Stimulated activated CD8-positive, alpha-beta memory T cell treated with anti-CD3 and anti-CD28 coated beads, Interleukin-12 subunit alpha, Interleukin-12 subunit beta, amount 100 ng/mL, for 1 hour (primary cell): ENCODE measurements around the gene DMRT1.
"Not testable (repeated sequence)": the region's sequence is repeated elsewhere in the genome, so short reads cannot be mapped to it uniquely, and the experiment has no call there.

Source experiments
- DNase-seq: peaks from one replicate; pipeline ENCODE4 v3.0.0-alpha.2; 2020; ENCODE audit warnings: low read depth

The DMRT1 gene

GRCh38 chr9:972501-973294 lies 131.2 kb downstream of the DMRT1 start:
- no peak for DNase-seq

DNA sequence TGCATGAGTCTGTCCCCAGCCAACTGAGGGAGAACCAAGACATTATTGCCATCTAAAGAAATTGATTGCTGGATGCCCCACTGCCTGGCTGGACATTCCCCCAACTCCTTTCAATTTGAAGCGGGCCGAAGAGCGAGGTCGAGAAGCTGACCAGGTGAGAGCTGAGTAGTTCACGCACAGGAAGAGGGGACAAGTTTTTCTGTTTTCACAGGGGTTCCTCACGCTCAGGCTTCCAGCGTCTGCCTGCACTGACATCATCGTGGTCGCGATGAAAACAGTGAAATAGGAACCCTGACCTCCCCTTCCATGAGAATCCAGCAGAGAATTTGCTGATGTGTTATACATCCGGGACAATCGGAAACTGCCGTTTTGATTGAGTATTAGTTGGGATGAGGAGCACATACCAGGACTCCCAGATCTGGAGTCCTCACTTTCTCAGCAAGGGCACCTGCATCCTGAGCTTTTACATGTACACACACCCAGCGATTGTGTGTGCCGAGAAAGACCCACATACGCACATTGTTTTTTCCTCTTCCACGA lies 131.9 kb downstream of the DMRT1 start:
- no peak for DNase-seq

DNA sequence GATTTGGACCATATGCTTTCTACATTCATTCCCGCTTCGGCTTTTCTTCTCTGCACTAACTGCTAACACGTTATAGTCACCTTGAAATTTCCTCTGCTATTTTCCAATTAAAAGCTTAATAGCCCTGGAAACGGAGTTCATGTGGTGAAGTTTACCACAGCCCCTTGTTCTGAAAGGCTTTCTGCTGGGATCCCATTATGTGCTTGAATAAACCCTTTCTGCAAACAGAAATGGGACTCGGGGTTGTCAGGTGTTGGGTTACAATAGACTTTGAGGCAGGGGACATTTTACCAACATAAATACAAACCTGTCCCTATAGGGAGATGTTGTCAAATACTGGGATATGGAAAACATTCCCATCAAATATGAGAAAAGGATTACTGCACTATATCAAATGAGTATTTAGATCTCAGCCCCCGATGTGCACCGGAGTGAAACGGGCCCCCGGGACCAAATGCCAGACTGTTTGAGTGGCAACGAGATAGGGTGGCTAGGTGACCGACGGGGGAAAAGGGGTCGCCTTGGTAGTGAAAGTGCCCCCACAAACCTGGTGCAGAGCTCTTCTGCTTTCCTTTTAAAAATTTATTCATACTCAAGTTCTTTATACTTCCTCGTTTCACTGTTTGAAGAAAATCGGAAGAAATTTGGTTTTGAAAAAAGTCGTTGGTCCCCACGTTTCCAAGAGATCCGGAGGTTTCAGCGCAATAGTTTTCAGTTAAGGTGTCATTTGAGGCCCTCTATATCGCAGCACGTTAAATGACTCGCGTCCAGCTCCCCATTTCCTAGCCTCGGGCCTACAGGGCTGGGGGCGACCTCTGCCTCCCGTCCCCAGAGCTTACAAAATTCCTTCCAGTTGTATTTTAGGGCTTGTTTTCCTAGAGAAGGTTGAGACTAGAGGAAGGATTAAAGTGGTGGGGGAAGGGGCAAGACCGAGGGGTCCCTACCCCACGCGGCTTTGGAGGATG lies 132.8 kb downstream of the DMRT1 start:
- no peak for DNase-seq

- DNase-seq, result no peak
Measured at GRCh38 chr9:974996-975739, 133.7 kb downstream of the DMRT1 start.

DNA sequence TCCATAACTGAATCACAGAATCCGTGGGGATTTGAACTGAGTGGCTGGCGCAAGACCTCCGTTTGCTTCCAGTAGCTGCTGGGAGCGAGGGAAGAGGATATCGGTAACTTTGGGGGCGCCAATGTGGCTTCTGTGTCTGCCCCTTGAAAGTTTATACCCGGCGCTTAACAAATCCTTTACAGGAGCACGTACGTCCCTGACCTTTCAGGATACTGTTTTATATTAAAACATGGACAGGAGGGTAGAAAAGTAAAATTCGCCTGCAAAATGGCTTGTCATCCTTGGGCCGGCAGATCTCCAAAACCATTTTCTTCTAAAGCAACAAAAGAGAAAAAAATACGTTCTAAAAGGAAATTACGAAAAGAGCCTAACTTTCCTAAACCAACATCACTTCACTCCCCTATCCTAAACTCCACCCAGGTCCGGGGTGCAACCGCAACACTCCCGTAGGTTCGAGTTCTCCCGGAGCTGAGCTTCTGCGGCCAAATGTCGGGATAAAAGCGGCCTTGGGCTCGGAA lies 134.3 kb downstream of the DMRT1 start:
- DNase-seq, result no peak

DNA sequence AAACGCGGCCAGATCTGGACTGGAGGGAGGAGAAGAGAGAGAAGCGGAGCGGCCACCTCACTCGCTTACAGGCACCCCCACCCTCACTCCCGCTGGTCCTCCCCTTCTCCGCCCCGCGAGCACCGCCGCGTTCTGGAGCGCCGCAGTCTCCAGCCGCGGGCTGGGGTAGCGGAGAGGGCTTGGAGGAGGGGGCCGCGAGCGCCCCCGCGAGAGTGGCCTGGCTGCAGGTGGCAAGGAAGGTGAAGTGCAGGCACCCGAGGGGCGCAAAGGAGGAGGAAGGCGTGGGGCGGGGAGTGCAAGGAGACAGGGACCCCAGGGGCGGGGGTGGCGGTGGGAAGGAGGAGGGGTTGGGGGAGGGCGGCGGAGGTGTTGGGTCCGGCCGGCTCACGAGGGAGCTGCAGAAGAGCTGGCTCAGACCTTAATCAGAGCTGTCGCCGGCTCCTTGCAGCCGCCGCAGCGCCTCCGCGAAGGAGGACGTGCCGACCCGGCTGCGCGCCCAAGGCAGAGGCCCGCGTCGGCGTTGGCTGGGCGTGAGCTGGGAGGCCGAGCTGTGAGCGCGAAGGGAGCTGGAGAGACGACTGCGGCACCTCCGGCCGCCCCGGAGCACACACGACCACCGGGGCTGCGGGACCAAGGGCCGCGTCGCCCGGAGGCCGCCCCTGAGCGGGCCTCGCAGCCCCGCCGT lies 134.9 kb downstream of the DMRT1 start, which contains the start of gene DMRT3:
TSS of gene DMRT3 (plus strand) at position 398 of the 685 bp plus-strand sequence. CDS start 347 bp downstream, outside the sequence.
- no peak for DNase-seq

GRCh38 chr9:976943-977837 lies 135.7 kb downstream of the DMRT1 start:
- no peak for DNase-seq

DNA sequence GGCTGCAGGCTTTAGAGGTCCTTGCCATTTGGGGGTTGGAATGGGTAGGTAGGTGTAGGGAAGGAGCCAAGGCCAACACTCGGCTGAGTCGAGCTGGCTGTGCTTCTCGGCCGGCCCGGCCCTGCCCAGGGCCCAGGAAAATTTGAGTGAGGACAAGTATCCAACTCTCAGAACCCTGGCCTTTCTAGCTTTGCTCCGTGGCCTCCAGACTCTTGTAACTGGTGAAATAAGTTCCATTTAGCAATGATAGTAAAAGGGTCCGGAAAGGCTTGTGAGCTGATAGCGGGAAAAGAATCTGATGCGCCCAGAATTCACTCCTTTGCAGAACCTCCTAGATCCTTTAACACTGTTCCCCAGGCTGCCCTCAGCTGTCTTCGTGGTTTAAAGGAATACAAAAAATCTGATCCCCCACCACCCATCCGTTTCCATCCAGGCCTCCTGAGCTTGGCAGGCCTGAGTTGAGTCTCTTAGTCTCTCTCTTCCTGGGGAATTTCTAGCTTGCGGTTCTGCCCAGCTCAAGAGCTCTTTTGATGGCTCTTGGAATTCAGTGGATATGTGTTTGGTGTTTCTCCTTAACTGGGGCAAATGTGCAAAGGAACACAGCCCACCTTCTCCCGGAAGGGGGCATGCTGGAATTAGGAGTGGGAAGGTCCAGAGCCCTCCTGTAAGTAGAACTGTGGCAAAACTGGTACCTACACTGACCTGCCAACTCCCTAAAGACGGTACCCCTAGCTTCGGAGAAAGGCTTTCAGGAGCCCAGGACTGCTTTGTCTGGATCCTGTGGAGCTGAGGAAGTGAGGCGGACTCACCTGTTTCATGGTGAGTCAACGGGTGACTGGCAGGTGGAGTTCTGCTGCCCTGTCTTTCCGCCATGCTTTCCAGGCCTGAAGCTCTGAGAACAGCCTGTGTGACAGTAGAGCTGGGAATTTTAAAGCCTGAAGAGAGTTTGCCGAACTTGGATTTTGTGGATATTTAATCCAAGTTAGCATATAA lies 136.6 kb downstream of the DMRT1 start:
- DNase-seq, result no peak

DNA sequence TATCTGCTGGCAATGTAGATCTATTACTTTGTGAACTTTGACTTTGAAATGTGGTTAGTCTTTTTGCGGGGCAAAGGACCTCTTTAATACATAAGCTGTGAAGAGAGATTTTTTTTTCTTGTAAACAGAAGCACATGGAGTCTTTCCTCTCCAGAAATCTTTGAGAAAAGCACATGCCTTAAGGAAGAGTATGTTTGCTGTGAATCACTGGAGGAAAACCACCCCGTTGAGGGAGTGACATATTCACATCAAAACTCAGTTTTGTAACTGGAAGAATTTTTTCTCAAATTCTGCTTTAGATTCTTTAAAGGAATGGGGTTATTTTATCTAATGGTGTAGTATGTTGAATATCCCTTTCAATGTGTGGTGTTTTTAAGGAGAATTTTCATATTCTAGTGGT lies 138.5 kb downstream of the DMRT1 start:
- DNase-seq, result no peak

DNA sequence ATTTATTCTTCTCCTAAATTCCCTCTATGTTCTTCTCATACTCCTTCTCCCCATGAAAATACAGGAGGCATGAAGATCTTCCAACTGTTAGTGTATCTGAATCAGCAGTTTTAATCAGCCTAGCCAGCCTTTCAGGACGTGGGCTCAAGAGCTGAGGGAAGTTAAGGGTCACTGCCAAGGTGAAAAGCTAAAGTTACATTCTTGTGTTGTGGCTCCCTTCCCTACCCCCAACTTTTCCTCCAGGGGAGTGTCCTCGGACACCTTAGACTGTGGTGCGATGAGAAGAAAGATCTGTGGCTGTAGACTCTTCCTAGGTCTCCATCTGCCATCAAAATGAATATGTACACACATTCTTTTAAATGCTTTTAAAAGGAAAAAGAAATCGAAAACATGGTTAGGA lies 139.1 kb downstream of the DMRT1 start:
- DNase-seq, result no peak

GRCh38 chr9:981491-981898 lies 140.0 kb downstream of the DMRT1 start:
- DNase-seq, result no peak

- DNase-seq, result no peak
Measured at GRCh38 chr9:982394-983230, 141.1 kb downstream of the DMRT1 start.

- no peak for DNase-seq
Measured at GRCh38 chr9:994005-994404, 152.5 kb downstream of the DMRT1 start.

- DNase-seq, result no peak
Measured at GRCh38 chr9:995192-995591, 153.7 kb downstream of the DMRT1 start.

GRCh38 chr9:995781-996180 lies 154.3 kb downstream of the DMRT1 start:
- no peak for DNase-seq

GRCh38 chr9:998299-999110 lies 157.0 kb downstream of the DMRT1 start:
- not testable (repeated sequence) for DNase-seq

DNA sequence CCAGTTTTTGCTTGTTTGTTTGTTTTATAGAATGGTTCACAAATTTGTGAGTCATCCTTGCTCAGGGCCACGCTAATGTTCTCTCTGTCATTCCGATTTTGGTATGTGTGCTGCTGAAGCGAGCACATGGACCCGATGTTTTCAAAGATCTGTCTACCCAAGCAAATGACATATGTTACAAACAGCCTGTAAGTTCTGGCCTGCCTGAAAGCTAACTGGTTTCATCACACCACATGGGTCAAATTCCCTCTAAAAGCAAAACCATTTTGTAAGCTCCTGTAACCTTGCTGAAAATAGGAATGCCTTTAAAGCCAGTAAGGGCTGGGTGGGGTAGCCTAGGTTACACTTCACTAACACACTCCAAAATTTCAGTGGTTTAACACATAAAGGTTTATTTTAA lies 160.3 kb downstream of the DMRT1 start:
- DNase-seq, result no peak
